K562 (cell line): ENCODE results near the gene SLC16A12. TPM values are rescaled to one million over a fixed set of nuclear protein-coding genes. Genes with fewer than 3 reads are reported as not detected.

Source experiments
- ATAC-seq: fragments of 200-7000 bp; cut with Tn5 transposase; 3 replicates; pipeline ENCODE4 v1.9.1; 2020; ENCODE audit warnings: moderate library complexity
- BruUV-seq: library from RNA; stranded (reverse); fragments of 400-500 nt; replicated peaks from 2 replicates; lab custom pipeline; 2021; lab: Mats Ljungman, UMichigan
- CTCF ChIA-PET: fragments of 300-600 bp; formaldehyde crosslinking; extraction: SDS; loops from one replicate; lab custom pipeline; 2021; ENCODE audit warnings: low intra/inter-chr PET ratio; lab: Yijun Ruan, JAX
- POLR2A ChIA-PET: fragments of 300-600, 350-650 bp; sonication (Branson Sonifier 250); formaldehyde crosslinking; extraction: SDS; loops from one replicate; lab custom pipeline; 2021; ENCODE audit warnings: antibody characterized with exemption, inconsistent platforms; lab: Yijun Ruan, JAX
- DNase-seq, 4 experiments: peaks; one replicate each; pipeline versions ENCODE4 v3.0.0 to v3.0.0-alpha.2; 2011 to 2018; ENCODE audit warnings: low spot score in 3 of 4, mixed read lengths in 3 of 4; ENCODE audit errors: extremely low read depth in 1 of 4
- FAIRE-seq: peaks from 2 replicates; lab custom pipeline; 2011; peaks lifted over from hg19 to GRCh38; lab: Jason Lieb, UNC
- H2AFZ ChIP-seq: 2 replicates; pipeline ENCODE4 v1.6.0; 2011; ENCODE audit warnings: low read depth, low read length, control low read depth, inconsistent platforms
- H3K27ac ChIP-seq: fragments of 200-600 bp; 3 replicates; pipeline ENCODE4 v1.8.0; 2011; ENCODE audit warnings: low read depth, mild to moderate bottlenecking, control low read depth, inconsistent platforms, low read length, moderate library complexity, mixed read lengths; ENCODE audit errors: extremely low read depth
- H3K27me3 ChIP-seq, 2 experiments: fragments of 300-600 bp in 1 of 2; 2 replicates in 1 of 2; 3 replicates in 1 of 2; pipeline versions ENCODE4 v1.6.0 to v1.8.0; 2011; ENCODE audit warnings: inconsistent platforms in 2 of 2, low read length in 2 of 2, mild to moderate bottlenecking in 1 of 2, mixed read lengths in 1 of 2, moderate library complexity in 1 of 2; ENCODE audit not compliant: control insufficient read depth in 2 of 2, insufficient read depth in 2 of 2
- H3K36me3 ChIP-seq: fragments of 300-600 bp; 3 replicates; pipeline ENCODE4 v1.8.0; 2011; ENCODE audit warnings: mild to moderate bottlenecking, low read length, inconsistent platforms; ENCODE audit not compliant: control insufficient read depth, insufficient read depth
- H3K4me1 ChIP-seq, 2 experiments: fragments of 200-600 bp in 1 of 2; replicated peaks in 1 of 2; 2 replicates in 1 of 2; 3 replicates in 1 of 2; pipeline versions ENCODE4 v1.5.1 to v1.8.0; 2011; ENCODE audit warnings: inconsistent platforms in 2 of 2, low read length in 2 of 2, mild to moderate bottlenecking in 1 of 2, mixed read lengths in 1 of 2, moderate library complexity in 1 of 2; ENCODE audit not compliant: control insufficient read depth in 2 of 2, insufficient read depth in 2 of 2
- H3K4me2 ChIP-seq: 2 replicates; pipeline ENCODE4 v1.6.1; 2011; ENCODE audit warnings: low read length, control low read depth, inconsistent platforms, mixed read lengths; ENCODE audit not compliant: insufficient read depth
- H3K4me3 ChIP-seq: fragments of 200-600 bp; sonication (generic), shearing (Covaris generic); 2 replicates; pipeline ENCODE4 v1.5.1; 2016; ENCODE audit warnings: control low read depth, inconsistent platforms
- H3K79me2 ChIP-seq: fragments of 200-600 bp; 3 replicates; pipeline ENCODE4 v1.8.0; 2011; ENCODE audit warnings: low read length, inconsistent platforms; ENCODE audit not compliant: control insufficient read depth, insufficient read depth
- H3K9ac ChIP-seq, 2 experiments: 2 replicates each; pipeline versions ENCODE4 v1.6.0 to v1.6.1; 2011; ENCODE audit warnings: low read depth in 2 of 2, low read length in 2 of 2, control low read depth in 1 of 2, inconsistent platforms in 1 of 2, mild to moderate bottlenecking in 1 of 2, mixed read lengths in 1 of 2; ENCODE audit not compliant: insufficient read depth in 1 of 2
- H3K9me1 ChIP-seq: one replicate; pipeline ENCODE4 v1.6.0; 2011; ENCODE audit warnings: inconsistent platforms, mild to moderate bottlenecking, low read length, moderate library complexity; ENCODE audit not compliant: control insufficient read depth, insufficient read depth
- H3K9me3 ChIP-seq: replicated peaks from 2 replicates; pipeline ENCODE4 v1.5.1; 2011; ENCODE audit warnings: low read depth, low read length, inconsistent platforms; ENCODE audit not compliant: control insufficient read depth, insufficient read depth
- H4K20me1 ChIP-seq: replicated peaks from 2 replicates; pipeline ENCODE4 v1.6.1; 2011; ENCODE audit warnings: low read length, inconsistent platforms, mixed read lengths; ENCODE audit not compliant: control insufficient read depth, insufficient read depth
- CC2D1A ChIP-seq: fragments of 450-650 bp; IDR thresholded peaks from 2 replicates; pipeline ENCODE4 v1.6.1; 2017; ENCODE audit warnings: mild to moderate bottlenecking
- DACH1 ChIP-seq: fragments of 450-650 bp; IDR thresholded peaks from 2 replicates; pipeline ENCODE4 v1.6.1; 2018; ENCODE audit not compliant: partially characterized antibody
- L3MBTL2 ChIP-seq: fragments of 450-650 bp; IDR thresholded peaks from 2 replicates; pipeline ENCODE4 v1.6.1; 2016; ENCODE audit warnings: mild to moderate bottlenecking, moderate library complexity
- MEF2A ChIP-seq: IDR thresholded peaks from 2 replicates; pipeline ENCODE4 v1.6.1; 2011; ENCODE audit warnings: low read depth, mild to moderate bottlenecking, low read length, moderate library complexity; ENCODE audit not compliant: control insufficient read depth
- WGBS: fragments of 100-300 bp; shearing (Covaris generic); methylation state at CpG from one replicate; pipeline ENCODE4 v1.1.6; 2016; ENCODE audit warnings: low coverage, mixed read lengths; ENCODE audit not compliant: insufficient coverage; ENCODE audit errors: missing lambda C conversion rate; 5-methylcytosine and 5-hydroxymethylcytosine counted together
- in situ Hi-C: fragments of 300-500 bp; cut with MboI; formaldehyde crosslinking; loops from 4 replicates; pipeline ENCODE4 v1.15.0; 2018; ENCODE audit warnings: inconsistent platforms, mixed read lengths
- intact Hi-C: fragments of 100-400 bp; cut with micrococcal nuclease; formaldehyde crosslinking; loops from 2 replicates; pipeline ENCODE4 v1.14.2; 2022
- polyA plus RNA-seq, 8 experiments: library from polyadenylated mRNA; depleted of rRNA in 4 of 8; stranded (reverse) in 5 of 8; unstranded in 3 of 8; fragments of >200 nt; fragmentation: Nextera tagmentation in 2 of 8; fragmentation: Illumina TruSeq in 1 of 8; extraction: Ambion mirVana in 2 of 8; extraction: Trizol in 1 of 8; gene quantifications; 2 replicates each; pipeline versions ENCODE4 v1.2.1 to v1.2.3, GENCODE V29; 2011 to 2014; ENCODE audit warnings: inconsistent platforms in 1 of 8, missing spikeins in 1 of 8
- total RNA-seq, 7 experiments: library from RNA; depleted of rRNA in 6 of 7; stranded (reverse); fragments of >200 nt in 6 of 7; fragmentation: Illumina TruSeq in 2 of 7; extraction: Trizol in 2 of 7; gene quantifications; 2 replicates each; pipeline versions ENCODE4 v1.2.1 to v1.2.3, GENCODE V29; 2011 to 2021; ENCODE audit warnings: low replicate concordance in 1 of 7
- TF ChIP-seq, protein P1 (sequence below): fragments of 450-650 bp; formaldehyde crosslinking; IDR thresholded peaks from 2 replicates; pipeline ENCODE4 v1.4.0; 2020; ENCODE audit warnings: mild to moderate bottlenecking, moderate library complexity
- TF ChIP-seq, protein P2 (sequence below), 2 experiments: fragments of 250-450 bp in 1 of 2; fragments of 450-650 bp in 1 of 2; sonication (Bioruptor Pico) in 1 of 2; IDR thresholded peaks; 2 replicates each; pipeline versions ENCODE4 v1.6.1 to v1.8.0; 2016 to 2021; ENCODE audit warnings: mild to moderate bottlenecking in 2 of 2, moderate library complexity in 2 of 2, missing compliant biosample characterization in 1 of 2, missing genetic modification characterization in 1 of 2

The SLC16A12 gene
- total and polyA plus RNA-seq, 9 of the 15 experiments (the other 6 are each of a cell fraction or from before 2014, with no cell fraction given): not detected

DNA sequence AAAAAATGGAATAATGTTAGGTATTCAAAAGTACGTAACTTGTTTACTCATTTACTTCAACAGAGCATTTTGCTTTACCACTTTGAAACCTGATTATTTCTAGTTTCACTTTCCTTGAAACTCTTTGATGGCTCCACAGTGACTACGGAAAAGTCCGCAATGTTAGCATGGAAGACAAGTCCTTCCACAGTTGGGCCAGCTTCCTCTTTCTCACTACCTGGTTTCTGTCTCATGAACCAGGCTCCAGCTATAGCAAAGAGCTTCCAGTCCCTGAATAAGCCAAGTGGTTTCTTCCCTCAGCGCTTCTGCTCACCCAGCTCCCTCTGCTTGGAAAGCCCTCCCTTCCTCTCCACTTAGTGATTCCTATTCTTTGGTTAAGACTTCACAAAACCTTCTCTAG is 44.8 kb upstream of the SLC16A12 start (continued):
- TF ChIP-seq, protein P1, sequence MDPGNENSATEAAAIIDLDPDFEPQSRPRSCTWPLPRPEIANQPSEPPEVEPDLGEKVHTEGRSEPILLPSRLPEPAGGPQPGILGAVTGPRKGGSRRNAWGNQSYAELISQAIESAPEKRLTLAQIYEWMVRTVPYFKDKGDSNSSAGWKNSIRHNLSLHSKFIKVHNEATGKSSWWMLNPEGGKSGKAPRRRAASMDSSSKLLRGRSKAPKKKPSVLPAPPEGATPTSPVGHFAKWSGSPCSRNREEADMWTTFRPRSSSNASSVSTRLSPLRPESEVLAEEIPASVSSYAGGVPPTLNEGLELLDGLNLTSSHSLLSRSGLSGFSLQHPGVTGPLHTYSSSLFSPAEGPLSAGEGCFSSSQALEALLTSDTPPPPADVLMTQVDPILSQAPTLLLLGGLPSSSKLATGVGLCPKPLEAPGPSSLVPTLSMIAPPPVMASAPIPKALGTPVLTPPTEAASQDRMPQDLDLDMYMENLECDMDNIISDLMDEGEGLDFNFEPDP: no peak
- no peak for TF ChIP-seq L3MBTL2
- TF ChIP-seq CC2D1A: no peak
- TF ChIP-seq, protein P2, sequence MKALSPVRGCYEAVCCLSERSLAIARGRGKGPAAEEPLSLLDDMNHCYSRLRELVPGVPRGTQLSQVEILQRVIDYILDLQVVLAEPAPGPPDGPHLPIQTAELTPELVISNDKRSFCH (CRISPR knock-in tag; IDR thresholded peaks at IDR 0.05): no peak
- TF ChIP-seq, protein P2 (tag; IDR thresholded peaks at IDR 0.05): no peak

DNA sequence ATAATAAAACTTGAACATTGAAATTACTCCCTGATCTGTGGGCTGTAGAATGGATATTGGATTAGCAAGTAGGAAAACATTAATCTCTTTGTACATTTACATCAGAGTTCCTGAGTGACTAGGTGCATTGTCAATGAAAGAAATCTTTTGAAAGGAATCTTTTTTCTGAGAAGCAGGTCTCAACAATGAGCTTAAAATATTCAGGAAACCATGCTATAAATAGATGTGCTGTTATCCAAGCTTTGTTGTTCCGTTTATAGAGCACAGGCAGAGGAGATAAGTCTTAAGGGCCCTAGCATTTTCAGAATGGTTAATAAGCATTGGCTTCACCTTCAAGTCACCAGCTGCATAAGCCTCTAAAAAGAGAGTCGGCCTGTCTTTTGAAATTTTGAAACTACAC is 41.3 kb upstream of the SLC16A12 start:
- in situ Hi-C loops (no loop called here), intact Hi-C loops (no loop called here)
- H3K4me2 ChIP-seq: no peak overlapping the region
- H3K27ac ChIP-seq: no peak overlapping the region
- BruUV-seq: no TSS peak
- POLR2A ChIA-PET: no interaction called here
- no peak overlapping the region for H3K4me3 ChIP-seq
- no peak overlapping the region for H2AFZ ChIP-seq
- H3K9me3 ChIP-seq: no peaks in the 10 kb centered on the region
- no peak overlapping the region for H3K9ac ChIP-seq
- TF ChIP-seq MEF2A (peak; percentile 78; the same call in 1 of the 2 replicates), DACH1 (no peak)
- no peak for ATAC-seq
- H3K36me3 ChIP-seq: no peaks in the 10 kb centered on the region
- H4K20me1 ChIP-seq: no peaks in the 10 kb centered on the region
- FAIRE-seq: no peak
- H3K27me3 ChIP-seq: no peaks in the 10 kb centered on the region
- CTCF ChIA-PET: no interaction called here
- H3K9me1 ChIP-seq: no peaks in the 10 kb centered on the region
- H3K79me2 ChIP-seq: no peaks in the 10 kb centered on the region
- DNase-seq: no peak
- no peaks in the 10 kb centered on the region for H3K4me1 ChIP-seq
- 20% methylated on average over 2 of the region's 2 CpGs for WGBS
